GM23248 (cell line): Measurements from ENCODE around the gene SPTBN5. TPM values are rescaled to one million over a fixed set of nuclear protein-coding genes. Genes with fewer than 3 reads are reported as not detected.

Experiments used
- DNase-seq: peaks from one replicate; pipeline ENCODE4 v3.0.0-alpha.2; 2015
- H2AFZ ChIP-seq: fragments of 200-600 bp; sonication (generic); 2 replicates; pipeline ENCODE4 v1.6.1; 2016; ENCODE audit warnings: antibody characterized with exemption
- H3F3A ChIP-seq: fragments of 200-600 bp; sonication (generic); 2 replicates; pipeline ENCODE4 v1.6.1; 2016; ENCODE audit warnings: mild to moderate bottlenecking, antibody characterized with exemption, mixed run types; ENCODE audit not compliant: insufficient read depth
- H3K27ac ChIP-seq: fragments of 200-600 bp; sonication (generic); 2 replicates; pipeline ENCODE4 v1.5.1; 2016; ENCODE audit warnings: mild to moderate bottlenecking
- H3K27me3 ChIP-seq: fragments of 200-600 bp; sonication (generic); replicated peaks from 2 replicates; pipeline ENCODE4 v1.6.1; 2016; ENCODE audit warnings: mild to moderate bottlenecking; ENCODE audit not compliant: insufficient read depth
- H3K36me3 ChIP-seq: fragments of 200-600 bp; sonication (generic); 2 replicates; pipeline ENCODE4 v1.6.1; 2016; ENCODE audit warnings: low read depth, mild to moderate bottlenecking
- H3K4me1 ChIP-seq: fragments of 200-600 bp; sonication (generic); 2 replicates; pipeline ENCODE4 v1.6.1; 2016; ENCODE audit warnings: mild to moderate bottlenecking; ENCODE audit not compliant: insufficient read depth
- H3K4me2 ChIP-seq: fragments of 200-600 bp; sonication (generic); one replicate; pipeline ENCODE4 v1.6.1; 2016; ENCODE audit warnings: mild to moderate bottlenecking; ENCODE audit not compliant: unreplicated experiment
- H3K4me3 ChIP-seq: fragments of 200-600 bp; sonication (generic); 2 replicates; pipeline ENCODE4 v1.5.1; 2016; ENCODE audit warnings: mild to moderate bottlenecking
- H3K79me2 ChIP-seq: fragments of 200-600 bp; sonication (generic); 2 replicates; pipeline ENCODE4 v1.6.1; 2016; ENCODE audit warnings: mild to moderate bottlenecking; ENCODE audit not compliant: insufficient read depth
- H3K9ac ChIP-seq: fragments of 200-600 bp; sonication (generic); 2 replicates; pipeline ENCODE4 v1.6.1; 2016; ENCODE audit warnings: mild to moderate bottlenecking
- H3K9me2 ChIP-seq: fragments of 200-600 bp; sonication (generic); 2 replicates; pipeline ENCODE4 v1.6.1; 2016; ENCODE audit warnings: mixed run types, mild to moderate bottlenecking, moderate library complexity; ENCODE audit not compliant: insufficient read depth
- H3K9me3 ChIP-seq: fragments of 200-600 bp; sonication (generic); one replicate; pipeline ENCODE4 v1.6.1; 2017; ENCODE audit warnings: low read depth
- H4K20me1 ChIP-seq: fragments of 200-600 bp; sonication (generic); 2 replicates; pipeline ENCODE4 v1.6.0; 2016; ENCODE audit not compliant: insufficient read depth
- EZH2 ChIP-seq: fragments of 200-600 bp; sonication (generic); IDR thresholded peaks from 2 replicates; pipeline ENCODE4 v1.6.1; 2018; ENCODE audit warnings: antibody characterized with exemption, mild to moderate bottlenecking; ENCODE audit not compliant: insufficient read depth, poor library complexity, severe bottlenecking
- EZH2phosphoT487 ChIP-seq: fragments of 200-600 bp; sonication (generic); IDR thresholded peaks from 2 replicates; pipeline ENCODE4 v1.6.1; 2018; ENCODE audit warnings: antibody characterized with exemption, moderate library complexity, mild to moderate bottlenecking, low read depth; ENCODE audit not compliant: insufficient read depth
- WGBS, 2 experiments: methylation state at CpG; one replicate each; pipeline ENCODE4 v1.1.6; 2015 to 2017; ENCODE audit warnings: low lambda C conversion rate in 2 of 2, low coverage in 1 of 2; ENCODE audit errors: missing lambda C conversion rate in 2 of 2; 5-methylcytosine and 5-hydroxymethylcytosine counted together
- in situ Hi-C: fragments of 300-500 bp; cut with MboI; formaldehyde crosslinking; loops from 2 replicates; pipeline ENCODE4 v1.15.0; 2020
- polyA plus RNA-seq: library from polyadenylated mRNA; unstranded; fragments of >200 nt; fragmentation: Nextera tagmentation; extraction: Ambion mirVana; gene quantifications from 2 replicates; pipeline ENCODE4 v1.2.1, GENCODE V29; 2016
- total RNA-seq: library from RNA; depleted of rRNA; stranded (reverse); fragments of >200 nt; shearing (Covaris generic); gene quantifications from 2 replicates; pipeline ENCODE4 v1.2.3, GENCODE V29; 2014

The SPTBN5 gene
- total and polyA plus RNA-seq, 2 experiments from 2014 or later, result 0.03 to 0.11 TPM

- Histone ChIP-seq H3K36me3 (no peaks in the 10 kb centered on the region; the same call in 1 of the 2 replicates), H3K4me1 (no peaks in the 10 kb centered on the region)
These were observed 74.3 kb downstream of the SPTBN5 start for GRCh38 chr15:41819455-41820050.

GRCh38 chr15:41817781-41818180 lies 76.1 kb downstream of the SPTBN5 start:
- 92 to 95% methylated on average over 6 of the region's 6 CpGs for WGBS, 2 experiments
- H3K9ac ChIP-seq, result no peak overlapping the region
- H3K4me2 ChIP-seq, result no peak overlapping the region
- no peaks in the 10 kb centered on the region for H3F3A ChIP-seq
- no peaks in the 10 kb centered on the region for H3K9me2 ChIP-seq
- H3K27ac ChIP-seq, result no peak overlapping the region
- no peaks in the 10 kb centered on the region; the same call in 1 of the 2 replicates for H3K36me3 ChIP-seq
- H4K20me1 ChIP-seq, result no peaks in the 10 kb centered on the region
- H2AFZ ChIP-seq, result no peak overlapping the region
- no peak for TF ChIP-seq EZH2phosphoT487
- H3K27me3 ChIP-seq, result no peaks in the 10 kb centered on the region
- no peak overlapping the region for H3K4me3 ChIP-seq
- H3K4me1 ChIP-seq, result no peaks in the 10 kb centered on the region
- in situ Hi-C loops, result no loop called here
- H3K9me3 ChIP-seq, result no peaks in the 10 kb centered on the region
- no peaks in the 10 kb centered on the region for H3K79me2 ChIP-seq
- DNase-seq, result no peak

More at GRCh38 chr15:41819455-41820050, 74.3 kb downstream of the SPTBN5 start:
- Histone ChIP-seq H3K79me2 (no peaks in the 10 kb centered on the region), H3K9ac (no peak overlapping the region), H3K4me3 (no peak overlapping the region), H3K9me2 (no peaks in the 10 kb centered on the region), H2AFZ (no peak overlapping the region), H3K9me3 (no peaks in the 10 kb centered on the region), H3K4me2 (no peak overlapping the region), H3K27me3 (no peaks in the 10 kb centered on the region), H3F3A (no peaks in the 10 kb centered on the region), H3K27ac (no peak overlapping the region), H4K20me1 (no peaks in the 10 kb centered on the region)
- in situ Hi-C loops, result loop anchor here (5.0 kb wide), 1 partner anchor 47 kb away; the partner anchor contains the start of gene MAPKBP1
- TF ChIP-seq EZH2 (no peak), EZH2phosphoT487 (no peak)
- 93 to 96% methylated on average over 8 of the region's 9 CpGs for WGBS, 2 experiments
- no peak for DNase-seq

- DNase-seq, result no peak
- TF ChIP-seq EZH2 (no peak), EZH2phosphoT487 (no peak)
- in situ Hi-C loops, result no loop called here
- no peaks in the 10 kb centered on the region for H4K20me1 ChIP-seq
- no peaks in the 10 kb centered on the region for H3K9me2 ChIP-seq
- H3K4me1 ChIP-seq, result no peaks in the 10 kb centered on the region
- H2AFZ ChIP-seq, result no peak overlapping the region
- H3K27ac ChIP-seq, result no peak overlapping the region
- H3K4me2 ChIP-seq, result no peak overlapping the region
- no peaks in the 10 kb centered on the region for H3K9me3 ChIP-seq
- WGBS, 2 experiments, result 97 to 99% methylated on average over 14 of the region's 14 CpGs
- no peaks in the 10 kb centered on the region for H3K79me2 ChIP-seq
- no peaks in the 10 kb centered on the region for H3K27me3 ChIP-seq
- H3K36me3 ChIP-seq, result no peaks in the 10 kb centered on the region; the same call in 1 of the 2 replicates
- no peak overlapping the region for H3K4me3 ChIP-seq
- H3K9ac ChIP-seq, result no peak overlapping the region
- no peaks in the 10 kb centered on the region for H3F3A ChIP-seq
These were observed 76.5 kb downstream of the SPTBN5 start for GRCh38 chr15:41817327-41817726.

- Histone ChIP-seq H3K9me2 (no peaks in the 10 kb centered on the region), H3F3A (no peaks in the 10 kb centered on the region), H3K4me1 (no peaks in the 10 kb centered on the region), H3K27me3 (no peaks in the 10 kb centered on the region), H4K20me1 (no peaks in the 10 kb centered on the region), H3K4me2 (no peak overlapping the region), H3K9ac (no peak overlapping the region), H3K36me3 (no peaks in the 10 kb centered on the region; the same call in 1 of the 2 replicates), H3K79me2 (no peaks in the 10 kb centered on the region), H3K9me3 (no peaks in the 10 kb centered on the region), H2AFZ (no peak overlapping the region), H3K4me3 (no peak overlapping the region), H3K27ac (no peak overlapping the region)
- DNase-seq, result no peak
- WGBS, 2 experiments, result 96% methylated on average over 8 to 9 of the region's 9 CpGs
- in situ Hi-C loops, result no loop called here
- TF ChIP-seq EZH2phosphoT487 (no peak), EZH2 (no peak)
These were observed 77.1 kb downstream of the SPTBN5 start for GRCh38 chr15:41816788-41817187.

GRCh38 chr15:41814534-41814933 lies 79.3 kb downstream of the SPTBN5 start:
- TF ChIP-seq EZH2, result no peak
- TF ChIP-seq EZH2phosphoT487, result no peak
- Histone ChIP-seq H3K4me1 (peaks cover under 1% of the 10 kb centered on the region), H3K9me3 (no peaks in the 10 kb centered on the region), H3K79me2 (no peaks in the 10 kb centered on the region; the same call in 1 of the 2 replicates), H3K9me2 (no peaks in the 10 kb centered on the region), H3K4me3 (no peak overlapping the region), H4K20me1 (no peaks in the 10 kb centered on the region), H3K36me3 (no peaks in the 10 kb centered on the region; the same call in 1 of the 2 replicates), H3K27ac (no peak overlapping the region), H2AFZ (no peak overlapping the region), H3K27me3 (no peaks in the 10 kb centered on the region), H3K4me2 (no peak overlapping the region), H3F3A (no peaks in the 10 kb centered on the region), H3K9ac (no peak overlapping the region)
- DNase-seq, result no peak
- 80 to 83% methylated on average over 5 of the region's 5 CpGs for WGBS, 2 experiments
- in situ Hi-C loops, result no loop called here
